Activated CD8-positive, alpha-beta memory T cell treated with anti-CD3 and anti-CD28 coated beads, Interleukin-2, amount 50 U/mL, for 1 hour (primary cell): Measurements from ENCODE around the gene TNNC1.

Source experiments
- DNase-seq: peaks from one replicate; pipeline ENCODE4 v3.0.0-alpha.2; 2020; ENCODE audit errors: extremely low read depth

TNNC1 gene

GRCh38 chr3:52484680-52485461 lies 31.0 kb upstream of the TNNC1 start:
- no peak for DNase-seq

- no peak for DNase-seq
Observed at GRCh38 chr3:52483577-52484381, 29.9 kb upstream of the TNNC1 start.

- no peak for DNase-seq
Observed at GRCh38 chr3:52483081-52483480, 29.2 kb upstream of the TNNC1 start.

- no peak for DNase-seq
Observed at GRCh38 chr3:52481819-52482521, 28.1 kb upstream of the TNNC1 start.

- no peak for DNase-seq
Observed at GRCh38 chr3:52480768-52481715, 27.2 kb upstream of the TNNC1 start.

- no peak for DNase-seq
Observed at GRCh38 chr3:52479877-52480575, 26.2 kb upstream of the TNNC1 start.

GRCh38 chr3:52479037-52479876 lies 25.4 kb upstream of the TNNC1 start:
- no peak for DNase-seq

GRCh38 chr3:52477796-52478095 lies 23.9 kb upstream of the TNNC1 start:
- DNase-seq = no peak

GRCh38 chr3:52477076-52477795 lies 23.4 kb upstream of the TNNC1 start:
- no peak for DNase-seq

GRCh38 chr3:52473026-52473425 lies 19.2 kb upstream of the TNNC1 start:
- no peak for DNase-seq

- no peak for DNase-seq
Observed at GRCh38 chr3:52472239-52473000, 18.6 kb upstream of the TNNC1 start.

- DNase-seq = no peak
Observed at GRCh38 chr3:52471371-52472238, 17.8 kb upstream of the TNNC1 start.

- DNase-seq = no peak
Observed at GRCh38 chr3:52470920-52471319, 17.1 kb upstream of the TNNC1 start.

- no peak for DNase-seq
Observed at GRCh38 chr3:52469001-52469400, 15.2 kb upstream of the TNNC1 start.

- no peak for DNase-seq
Observed at GRCh38 chr3:52468336-52468735, 14.5 kb upstream of the TNNC1 start.

GRCh38 chr3:52463416-52463815 lies 9.6 kb upstream of the TNNC1 start:
- no peak for DNase-seq

- no peak for DNase-seq
Observed at GRCh38 chr3:52461874-52462273, 8.0 kb upstream of the TNNC1 start.
